CD4-positive, alpha-beta T cell treated with Interleukin-4 for 4 hours (primary cell): ENCODE results near the gene CMTM2.

Experiments
- DNase-seq: peaks from one replicate; pipeline ENCODE4 v3.0.0-alpha.2; 2020

The CMTM2 gene

DNA sequence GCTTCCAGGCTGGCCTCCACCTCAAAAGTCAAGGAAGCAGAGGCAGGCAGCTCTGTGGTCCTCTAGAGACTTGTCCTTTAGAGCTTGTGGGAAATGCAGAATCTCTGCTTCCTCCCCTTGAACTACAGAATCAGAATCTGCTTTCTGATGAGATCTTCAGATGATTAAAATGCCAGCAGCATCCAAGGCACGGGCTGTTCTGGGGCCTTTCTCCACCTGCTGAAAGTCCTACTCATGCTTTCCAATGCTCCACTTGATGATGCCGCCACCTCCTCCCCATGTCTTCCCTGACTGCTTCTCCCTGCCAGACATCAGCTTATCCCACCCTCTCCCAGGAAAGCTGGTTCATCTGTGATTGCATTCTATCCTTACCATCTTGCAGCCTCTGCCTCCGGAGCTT lies 58.5 kb downstream of the CMTM2 start:
- no peak for DNase-seq
